Activated T-helper 1 cell treated with Interleukin-2 at 50 U/mL for 16 hours (primary cell): ENCODE results near the gene ANKMY2.
"Not testable (repeated sequence)": the region's sequence is repeated elsewhere in the genome, so short reads cannot be mapped to it uniquely, and the experiment has no call there.

ENCODE experiments used
- DNase-seq: peaks from one replicate; pipeline ENCODE4 v3.0.0-alpha.2; 2020; ENCODE audit warnings: low read depth

Gene ANKMY2

DNA sequence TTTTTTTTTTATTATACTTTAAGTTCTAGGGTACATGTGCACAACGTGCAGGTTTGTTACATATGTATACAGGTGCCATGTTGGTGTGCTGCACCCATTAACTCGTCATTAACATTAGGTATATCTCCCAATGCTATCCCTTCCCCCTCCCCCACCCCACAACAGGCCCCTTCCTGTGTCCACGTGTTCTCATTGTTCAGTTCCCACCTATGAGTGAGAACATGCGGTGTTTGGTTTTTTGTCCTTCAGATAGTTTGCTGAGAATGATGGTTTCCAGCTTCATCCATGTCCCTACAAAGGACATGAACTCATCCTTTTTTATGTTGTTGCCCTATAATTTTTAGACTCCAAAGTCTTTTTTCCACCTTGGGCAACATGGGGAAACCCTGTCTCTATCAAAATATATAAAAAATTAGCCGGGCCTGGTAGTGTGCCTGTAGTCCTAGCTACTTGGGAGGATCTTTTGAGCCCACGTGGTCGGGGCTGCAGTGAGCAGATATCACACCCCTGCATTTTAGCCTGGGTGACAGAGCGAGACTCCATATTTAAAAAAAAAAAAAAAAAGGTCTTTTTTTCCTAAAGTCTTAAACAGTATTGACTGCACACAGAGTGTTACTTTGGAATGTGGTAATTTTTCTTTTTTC is 14.4 kb upstream of the ANKMY2 start:
- not testable (repeated sequence) for DNase-seq

DNA sequence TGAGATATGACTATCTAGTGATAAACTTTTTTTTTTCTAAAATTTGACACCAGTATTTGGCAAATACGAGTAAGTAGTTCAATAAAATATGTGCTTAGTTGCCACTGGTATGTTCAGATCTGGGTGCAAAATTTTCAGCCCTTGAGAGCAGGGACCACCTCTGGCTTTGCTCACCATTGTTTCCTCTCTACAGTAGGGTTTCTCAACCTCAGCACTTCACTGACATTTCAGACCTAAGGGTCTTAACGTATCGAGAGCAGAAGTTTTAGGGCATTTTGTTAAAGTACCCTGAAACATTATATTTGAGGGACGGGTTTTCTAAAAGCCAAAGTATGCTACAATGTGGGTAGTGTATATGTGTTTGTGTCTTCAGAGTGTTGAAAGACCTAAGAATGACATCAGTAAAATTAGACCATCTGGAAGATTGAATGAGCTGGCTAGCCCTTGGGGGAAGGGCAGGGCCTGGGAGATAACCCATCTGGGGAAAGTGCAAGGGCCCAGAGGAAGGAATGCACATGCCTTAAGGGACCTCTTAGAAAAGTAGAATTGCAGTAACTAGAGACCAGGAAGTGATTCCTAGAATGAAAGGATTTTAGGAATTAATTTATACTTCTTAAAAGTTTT is 12.2 kb upstream of the ANKMY2 start:
- no peak for DNase-seq

DNA sequence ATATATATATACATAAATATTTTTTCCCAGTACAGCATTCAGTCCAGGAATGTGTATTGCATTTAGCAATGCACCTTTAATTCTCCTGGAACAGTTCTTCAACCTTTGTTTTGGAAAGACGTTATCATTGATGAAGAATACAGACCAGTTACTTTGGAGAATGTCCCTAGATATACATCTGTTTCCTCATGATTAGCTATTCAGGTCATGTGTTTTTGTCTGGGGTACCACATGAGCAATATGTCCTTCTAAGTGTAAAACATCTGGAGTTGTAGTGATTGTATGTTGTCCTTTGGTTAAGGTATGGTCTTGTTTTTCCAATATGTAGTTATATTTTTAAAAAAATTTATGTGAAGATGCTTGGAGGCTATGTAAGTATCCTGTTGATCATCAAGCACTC is 10.6 kb upstream of the ANKMY2 start:
- DNase-seq: no peak

DNA sequence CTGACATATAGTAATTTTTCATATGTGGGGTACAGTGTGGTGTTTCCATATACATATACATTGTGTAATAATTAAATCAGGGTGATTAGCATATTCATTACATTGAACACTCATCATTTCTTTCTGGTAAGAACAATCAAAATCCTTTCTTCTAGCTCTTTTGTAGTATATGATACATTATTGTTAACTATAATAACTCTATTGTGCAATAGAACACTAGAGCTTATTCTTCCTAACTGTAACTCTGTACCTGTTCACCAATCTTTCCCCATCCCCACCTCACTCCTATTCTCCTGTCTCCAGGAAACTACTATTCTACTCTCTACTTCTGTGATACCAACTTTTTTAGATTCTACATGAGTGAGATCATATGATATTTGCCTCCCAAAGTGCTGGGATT is 9.8 kb upstream of the ANKMY2 start:
- no peak for DNase-seq

DNA sequence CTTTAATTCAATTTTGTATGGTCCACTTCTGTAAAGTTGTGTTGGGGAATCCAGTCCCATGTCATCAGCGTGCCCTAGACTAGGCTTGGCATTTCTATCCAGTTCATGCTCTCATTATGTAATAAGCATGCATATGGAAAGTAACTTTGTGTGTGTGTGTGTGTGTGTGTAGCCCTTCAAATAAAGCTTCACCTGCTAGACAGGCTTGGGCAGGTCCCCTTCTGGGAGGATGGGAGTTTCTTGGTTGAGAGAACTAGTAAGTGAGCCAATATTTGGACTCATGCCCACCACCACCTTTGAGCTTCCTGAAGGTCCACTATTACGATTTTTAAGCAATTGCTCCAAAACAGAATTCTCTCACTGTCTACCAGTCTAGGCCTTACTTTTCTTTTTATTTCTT is 7.3 kb upstream of the ANKMY2 start:
- DNase-seq: no peak

DNA sequence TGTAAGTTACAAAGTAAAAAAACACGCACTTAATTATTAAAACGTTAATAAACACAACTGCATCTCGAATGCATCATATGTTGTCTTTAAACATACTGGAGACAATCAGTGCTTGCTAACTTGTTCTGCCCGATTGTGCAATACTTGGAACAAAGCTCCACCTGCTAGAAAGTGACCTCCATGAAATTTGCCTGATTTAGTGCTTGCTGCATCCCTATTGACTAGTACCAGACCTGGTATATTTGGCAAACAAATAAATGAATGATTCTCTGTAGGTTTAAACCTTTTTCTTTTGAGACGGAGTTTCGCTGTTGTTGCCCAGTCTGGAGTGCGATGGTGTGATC is 6.7 kb upstream of the ANKMY2 start:
- no peak for DNase-seq

DNA sequence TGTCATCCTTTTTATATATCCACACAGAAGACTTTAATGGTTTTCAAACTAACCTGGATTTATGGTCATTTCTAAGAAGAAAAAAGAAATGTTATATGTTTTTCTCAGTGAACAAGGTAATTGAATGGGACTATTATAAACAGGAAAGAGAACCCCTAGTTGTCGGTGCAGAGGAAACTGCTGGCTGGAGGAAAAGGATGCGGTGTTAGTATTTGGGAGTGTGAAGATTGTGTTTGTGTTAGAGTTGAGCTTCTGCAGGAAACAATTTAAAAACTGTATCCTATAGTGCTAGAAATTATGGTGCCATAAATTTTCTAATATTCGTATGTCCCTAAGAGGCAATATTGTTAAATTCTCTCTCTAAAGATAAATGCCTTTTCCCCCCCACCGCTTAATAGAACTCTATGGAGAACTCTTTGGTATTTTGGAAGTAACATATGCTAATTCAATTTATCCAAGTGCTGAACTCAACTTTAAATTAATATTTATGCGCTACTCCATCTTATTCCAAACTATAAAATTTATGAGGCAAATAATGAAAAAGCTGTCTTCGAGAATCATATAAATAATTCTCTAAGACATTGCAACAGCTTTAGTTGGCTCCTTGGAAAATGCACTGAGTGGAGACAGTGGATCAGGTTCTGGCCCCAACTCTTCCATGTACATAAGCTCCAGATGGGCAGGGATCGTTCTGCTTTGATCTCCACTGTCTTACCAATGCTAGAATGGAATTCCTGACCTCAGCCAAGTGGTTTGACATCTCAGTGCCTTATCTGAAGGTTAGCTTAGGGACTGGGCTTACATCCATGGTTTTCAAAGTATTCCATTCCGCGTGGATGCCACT is 6.1 kb upstream of the ANKMY2 start:
- no peak for DNase-seq

DNA sequence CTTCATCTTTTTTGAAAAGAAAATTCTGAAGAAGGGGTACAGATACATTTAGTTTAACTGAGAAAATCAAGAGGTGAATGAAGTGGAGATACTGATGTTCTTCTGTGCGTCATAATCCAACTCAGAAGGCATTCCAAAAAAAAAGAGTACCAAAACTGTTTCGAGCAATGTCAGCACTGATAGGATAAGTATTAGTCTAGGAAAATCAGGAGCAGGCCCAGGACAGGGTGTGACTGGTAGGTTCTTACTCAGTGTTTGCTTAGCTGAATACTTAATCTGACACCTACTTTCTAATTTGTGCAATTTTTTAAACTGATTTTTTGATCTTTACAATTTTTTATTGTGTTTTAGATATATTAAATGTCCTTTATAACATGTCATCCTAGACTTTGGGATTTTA is 4.7 kb upstream of the ANKMY2 start:
- DNase-seq: no peak

DNA sequence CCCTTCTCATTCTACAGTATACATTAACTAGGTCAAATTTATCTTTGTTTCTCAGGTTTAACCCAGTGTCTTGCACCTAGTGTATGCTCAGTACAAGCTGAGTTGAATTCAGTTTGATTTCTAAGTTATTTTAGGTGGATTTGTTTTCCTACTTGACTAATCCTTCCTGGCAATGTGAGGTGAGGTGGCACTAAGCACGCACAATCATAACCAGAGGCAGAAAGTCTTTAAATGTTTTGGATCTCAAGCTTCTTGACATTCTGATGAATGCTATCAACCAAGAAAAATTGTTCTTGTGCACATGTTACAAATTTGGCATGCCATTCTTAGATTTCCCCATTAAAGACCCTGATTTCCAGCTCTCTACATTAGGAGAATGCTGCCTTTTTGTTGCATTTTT is 3.6 kb upstream of the ANKMY2 start:
- DNase-seq: no peak

DNA sequence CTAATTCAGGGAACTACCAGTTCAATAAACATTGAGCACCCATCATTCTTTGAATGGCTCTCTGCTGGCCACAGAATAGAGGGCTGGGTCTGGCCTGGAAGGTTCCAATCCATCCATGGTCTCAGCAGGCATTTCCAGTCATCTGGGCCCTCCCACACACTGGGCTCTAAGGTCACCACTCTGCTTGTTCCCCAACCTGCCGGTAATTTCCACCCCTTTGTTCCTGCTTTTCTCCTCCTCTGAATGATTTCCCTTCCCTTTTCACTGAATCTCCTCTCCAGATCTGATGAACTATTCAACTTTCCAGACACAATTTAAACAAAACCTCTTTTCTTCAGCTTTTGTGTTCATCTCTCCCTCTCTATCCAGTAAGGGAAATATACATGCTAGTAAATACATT is 3.0 kb upstream of the ANKMY2 start:
- no peak for DNase-seq

DNA sequence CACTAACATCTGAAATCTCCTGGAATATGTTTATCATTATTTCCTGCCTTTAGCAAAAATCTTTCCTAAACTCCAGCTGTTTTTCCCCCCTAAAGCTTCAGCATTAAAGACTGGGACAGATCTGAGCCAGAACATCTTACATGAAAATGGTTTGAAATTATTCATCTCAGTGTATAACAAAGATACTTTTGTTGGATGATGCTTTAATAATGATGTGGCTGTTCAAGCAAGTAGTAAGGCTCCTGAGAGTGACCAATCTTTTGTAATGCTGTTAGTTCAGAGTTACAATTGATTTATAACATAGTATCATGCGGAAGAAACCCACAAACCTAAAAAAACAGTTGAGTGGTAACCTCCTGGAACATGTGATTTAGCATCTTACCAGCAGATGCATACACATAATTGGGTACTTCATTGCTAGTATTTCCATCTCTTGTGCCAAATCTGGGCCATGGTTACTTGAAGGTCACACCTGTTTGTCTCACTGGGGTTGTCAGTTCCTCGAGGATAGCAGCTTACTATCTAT is 1.9 kb upstream of the ANKMY2 start:
- DNase-seq: no peak

DNA sequence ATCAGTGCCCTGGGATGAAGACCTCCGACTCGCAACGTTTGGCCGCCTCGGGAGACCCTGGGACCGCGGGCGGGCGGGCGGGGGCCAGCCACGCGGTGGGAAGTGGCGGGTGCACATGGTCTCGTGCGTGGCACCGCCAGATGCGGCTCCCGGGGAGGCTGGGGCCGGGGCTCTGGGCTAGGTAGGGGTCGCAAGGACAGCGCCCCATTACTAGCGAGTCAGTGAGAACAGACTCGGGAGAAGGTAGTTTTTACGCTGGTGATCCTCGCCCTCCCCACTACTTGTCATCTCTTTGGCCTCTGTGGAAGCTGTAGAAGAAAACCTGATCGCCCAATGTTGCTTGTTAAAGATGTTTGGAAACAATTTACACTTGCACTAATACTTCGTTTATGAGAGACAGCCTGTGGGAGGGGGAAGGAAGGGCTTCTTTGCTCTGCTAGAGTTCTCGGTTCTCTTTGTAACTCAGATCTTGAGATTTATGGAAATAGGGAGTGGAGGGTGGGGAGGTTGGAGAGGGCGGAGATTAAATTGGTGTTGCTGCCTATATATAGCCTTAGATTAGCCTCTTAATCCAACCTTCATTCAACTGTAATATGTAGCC is 1.0 kb upstream of the ANKMY2 start:
- no peak for DNase-seq

DNA sequence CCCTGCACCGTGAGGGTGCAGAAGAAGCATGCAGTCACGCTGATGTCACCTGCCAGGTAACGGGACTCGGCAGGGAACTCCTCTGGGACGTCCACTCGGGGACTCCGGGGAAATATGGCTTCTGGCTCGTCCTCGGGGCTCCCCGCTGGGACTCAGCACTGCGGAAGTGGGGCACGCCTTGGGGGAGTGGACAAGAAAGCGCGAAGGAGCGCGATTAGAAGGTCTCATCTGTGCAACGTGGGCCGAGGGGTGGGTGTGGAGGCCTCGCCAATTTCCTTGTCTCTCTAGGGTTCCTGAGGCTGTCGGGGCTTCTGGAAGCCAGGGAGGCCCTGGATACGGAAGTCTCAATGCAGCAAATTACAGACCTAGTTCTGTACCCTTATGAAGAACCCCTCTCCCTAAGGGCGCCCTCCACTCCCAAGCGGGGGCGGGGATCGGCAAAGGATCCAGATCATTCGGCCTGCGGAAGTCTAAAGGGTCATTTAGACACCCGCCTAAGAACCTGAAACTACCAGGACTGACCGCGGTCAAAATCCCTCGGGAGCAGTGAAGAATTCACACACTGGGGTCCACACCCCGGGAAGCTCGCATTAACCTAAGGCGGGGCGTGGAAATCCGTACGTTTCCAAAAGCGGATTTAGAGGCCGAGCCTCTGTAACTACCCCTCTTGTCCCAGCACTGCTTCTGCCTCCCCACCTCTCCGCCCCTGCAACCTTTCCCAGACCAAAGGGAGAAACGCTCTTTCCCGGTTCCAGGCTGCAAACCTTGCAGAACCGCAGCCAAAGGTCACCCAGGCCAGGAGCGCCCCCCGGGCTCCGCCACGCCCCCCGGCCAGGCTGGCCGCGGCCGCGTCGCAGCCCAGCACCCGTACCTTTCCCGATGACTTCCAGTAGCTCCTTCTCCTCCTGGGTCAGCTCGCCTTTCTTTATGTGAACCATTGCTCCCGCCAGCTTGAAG is 640 bp downstream of the ANKMY2 start:
- peak; percentile 41 for DNase-seq

DNA sequence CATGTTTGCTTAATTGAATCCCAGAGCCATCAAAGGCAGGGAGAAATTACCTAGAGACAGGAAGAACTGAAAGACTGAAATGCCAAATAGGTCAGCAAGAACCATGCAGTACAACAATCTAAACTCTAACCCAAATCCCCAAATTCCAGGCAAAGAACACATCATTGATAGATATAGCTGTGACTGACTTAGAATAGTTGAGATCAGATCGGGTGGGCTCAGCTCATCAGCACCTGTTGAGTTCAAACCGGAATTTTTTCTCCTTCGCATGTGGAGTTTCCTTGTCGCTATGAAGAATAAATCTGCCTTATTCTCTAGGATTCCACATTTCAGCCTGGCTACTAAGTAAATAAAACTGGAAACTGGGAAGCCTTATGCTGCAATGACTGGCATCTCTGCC is 1.4 kb downstream of the ANKMY2 start:
- DNase-seq: no peak

DNA sequence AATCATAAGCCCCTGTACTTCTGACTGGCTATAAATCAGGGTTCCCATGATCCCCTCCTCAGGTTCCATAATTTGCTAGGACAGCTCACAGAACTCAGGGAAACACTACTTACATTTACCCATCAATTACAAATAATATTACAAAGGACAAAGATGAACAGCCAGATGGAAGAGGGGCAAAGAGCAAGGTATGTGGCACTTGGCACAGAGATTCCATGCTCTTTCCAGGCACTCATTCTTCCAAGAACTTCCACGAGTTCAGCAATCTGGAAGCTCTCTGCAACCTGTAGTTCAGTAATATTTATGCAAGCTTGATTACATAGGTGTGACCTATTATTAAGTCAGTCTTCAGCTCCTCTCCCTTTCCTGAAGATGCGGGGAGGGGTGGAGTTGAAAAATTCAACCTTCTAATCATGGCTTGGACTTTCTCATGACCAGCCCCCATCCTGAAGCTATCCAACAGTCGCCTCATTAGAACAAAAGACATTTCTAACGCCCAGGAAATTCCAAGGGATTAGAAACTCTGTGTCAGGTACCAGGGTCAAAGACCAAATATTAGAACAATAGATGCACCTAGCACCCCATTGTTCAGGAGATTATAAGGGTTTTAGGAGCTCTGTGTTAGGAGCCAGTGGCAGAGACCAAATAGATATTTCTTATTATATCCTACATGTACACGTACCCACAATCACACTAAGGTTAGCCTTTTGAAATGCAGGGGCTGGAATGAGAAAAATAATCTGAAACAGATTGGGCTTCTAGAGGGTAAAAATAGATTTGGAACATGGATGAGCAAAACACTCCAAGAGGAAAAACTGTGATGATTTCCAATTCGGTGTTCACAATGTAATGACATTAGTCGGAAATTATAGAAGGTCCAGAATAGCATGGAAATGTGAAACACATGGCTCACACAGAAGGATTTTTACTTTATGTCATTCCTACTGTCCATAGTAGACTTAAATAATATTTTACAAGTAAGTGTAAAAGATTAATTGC is 7.0 kb downstream of the ANKMY2 start:
- no peak for DNase-seq

DNA sequence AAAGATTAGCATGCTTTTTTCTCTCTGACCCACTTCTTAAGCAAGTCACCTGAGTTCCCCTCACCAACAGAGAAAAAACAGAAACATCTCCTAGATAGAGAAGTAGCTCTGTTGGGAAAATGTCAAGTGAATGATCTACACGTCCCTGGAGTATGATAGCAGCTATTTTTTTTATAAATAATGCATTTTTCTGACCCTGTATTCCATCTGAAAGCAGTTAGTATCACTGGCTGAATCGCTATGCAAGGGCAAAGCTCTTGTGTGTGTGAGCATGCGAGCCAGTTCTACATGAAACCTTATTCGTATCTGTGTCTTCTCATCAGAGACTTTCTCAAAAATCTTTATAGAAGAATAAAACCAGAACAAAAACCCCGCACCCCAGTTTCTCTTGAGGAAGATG is 8.2 kb downstream of the ANKMY2 start:
- DNase-seq: no peak

DNA sequence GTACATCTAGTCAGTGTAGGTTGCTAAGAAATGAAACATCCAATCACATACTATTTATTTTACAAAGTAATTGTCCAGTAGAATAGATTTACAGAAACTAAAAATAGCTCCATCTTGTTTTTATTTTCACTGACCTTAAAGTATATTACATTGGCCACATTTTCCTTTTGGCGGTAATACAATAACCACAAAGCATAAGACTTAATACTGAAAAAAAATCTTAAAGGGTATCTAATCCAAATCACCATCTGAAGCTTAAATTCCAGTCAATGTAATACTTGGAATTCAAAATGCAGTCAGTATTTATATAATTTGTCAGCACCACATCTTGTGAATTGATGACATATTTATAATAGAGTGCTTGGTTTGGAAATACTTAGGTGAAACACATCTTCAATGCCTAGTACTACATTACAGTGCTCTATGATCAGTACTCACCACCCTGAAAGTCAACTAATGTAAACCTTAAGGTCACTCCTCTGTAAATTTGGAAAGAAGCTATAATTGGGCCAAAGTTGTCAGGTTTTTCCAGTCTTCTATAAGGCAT is 8.9 kb downstream of the ANKMY2 start:
- no peak for DNase-seq

DNA sequence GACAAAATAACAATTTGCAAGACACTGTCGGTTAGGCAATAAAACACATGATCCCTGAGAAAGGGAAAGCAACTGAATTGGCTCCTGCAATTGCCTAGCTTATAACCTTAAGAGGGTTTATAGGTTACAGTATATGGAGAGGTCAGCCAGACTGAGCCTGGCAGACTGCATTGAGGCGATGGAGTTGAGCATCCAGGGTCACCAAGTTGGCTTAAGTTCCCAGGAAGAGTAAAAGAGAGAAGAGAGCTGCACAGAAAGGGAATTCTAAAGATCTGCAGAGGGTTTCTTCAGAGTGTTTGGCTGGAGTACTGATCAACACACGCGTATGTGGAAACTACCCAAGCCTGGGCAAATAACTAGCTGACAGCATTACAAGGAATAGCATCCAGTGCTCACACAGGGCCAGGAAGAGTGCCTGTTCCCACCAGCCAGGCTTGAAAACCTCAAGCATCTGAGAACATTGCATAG is 11.2 kb downstream of the ANKMY2 start:
- DNase-seq: no peak

DNA sequence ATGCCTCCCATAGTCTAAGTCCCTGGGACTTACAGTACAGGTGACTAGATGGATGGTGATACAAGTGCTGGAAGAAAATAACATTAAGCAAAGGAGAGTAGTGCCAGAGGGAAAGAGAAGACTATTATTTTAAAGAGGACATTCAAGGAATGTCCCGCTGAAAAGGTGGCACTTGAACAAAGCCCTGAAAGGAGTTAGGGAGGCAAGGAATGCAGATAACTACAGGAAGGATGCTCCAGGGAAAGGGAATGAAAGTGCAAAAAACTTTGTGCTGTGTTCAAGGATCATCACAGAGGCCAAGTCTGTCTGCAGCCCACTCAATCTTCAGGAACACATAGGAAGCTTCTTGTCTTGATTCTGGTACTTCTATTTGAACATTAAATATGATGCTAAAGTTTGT is 14.9 kb downstream of the ANKMY2 start:
- no peak for DNase-seq

DNA sequence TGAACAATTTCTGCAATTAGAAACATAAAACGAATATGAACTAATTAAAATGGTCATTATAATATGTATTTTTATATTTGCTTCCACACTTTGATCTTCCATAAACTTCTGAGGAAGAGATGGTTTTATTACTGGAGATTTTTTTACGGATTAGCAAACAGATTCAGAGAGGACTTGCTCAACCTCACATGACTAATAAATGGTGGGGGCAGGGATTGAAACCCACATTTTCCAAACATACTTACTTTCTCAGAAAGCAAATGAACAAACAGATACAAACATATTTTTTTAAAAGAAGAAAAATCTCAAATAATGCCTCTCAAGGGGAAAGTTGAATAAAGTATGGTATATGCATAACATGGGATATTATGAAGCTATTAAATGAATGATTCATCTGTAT is 18.3 kb downstream of the ANKMY2 start:
- DNase-seq: no peak
